H1 (cell line): ENCODE data around the gene STX16. TPM values are rescaled to one million over a fixed set of nuclear protein-coding genes. Genes with fewer than 3 reads are reported as not detected.

Experiments used
- CTCF ChIA-PET: fragments of 300-600 bp; sonication (Branson Sonifier 250); formaldehyde crosslinking; loops from one replicate; lab custom pipeline; 2021; ENCODE audit not compliant: partially characterized antibody; lab: Charles Lee
- POLR2A ChIA-PET: fragments of 300-600 bp; sonication (Branson Sonifier 250); formaldehyde crosslinking; loops from one replicate; lab custom pipeline; 2021; ENCODE audit warnings: inconsistent platforms; ENCODE audit not compliant: partially characterized antibody; lab: Charles Lee
- DNase-seq, 2 experiments: peaks; one replicate each; pipeline versions ENCODE4 v3.0.0 to v3.0.0-alpha.2; 2010 to 2022; ENCODE audit warnings: low spot score in 2 of 2, low read depth in 1 of 2, mixed read lengths in 1 of 2
- FAIRE-seq: peaks from 2 replicates; lab custom pipeline; 2011; peaks lifted over from hg19 to GRCh38; lab: Jason Lieb, UNC
- H2AFZ ChIP-seq: 2 replicates; pipeline ENCODE4 v1.8.1; 2012; ENCODE audit warnings: low read length, inconsistent platforms
- H2AK5ac ChIP-seq: 2 replicates; pipeline ENCODE4 v1.6.1; 2013; ENCODE audit warnings: low read depth, low read length
- H2BK120ac ChIP-seq: replicated peaks from 2 replicates; pipeline ENCODE3; 2013; ENCODE audit warnings: low read depth, low read length, inconsistent platforms
- H2BK12ac ChIP-seq: 2 replicates; pipeline ENCODE4 v1.6.1; 2013; ENCODE audit warnings: low read depth, low read length
- H2BK15ac ChIP-seq: 2 replicates; pipeline ENCODE4 v1.6.1; 2013; ENCODE audit warnings: low read length
- H2BK20ac ChIP-seq: 2 replicates; pipeline ENCODE4 v1.6.1; 2013; ENCODE audit warnings: low read length
- H2BK5ac ChIP-seq: 2 replicates; pipeline ENCODE4 v1.6.1; 2013; ENCODE audit warnings: low read depth, low read length
- H3K14ac ChIP-seq: 2 replicates; pipeline ENCODE4 v1.6.1; 2013; ENCODE audit warnings: inconsistent platforms; ENCODE audit not compliant: insufficient read length
- H3K18ac ChIP-seq: 2 replicates; pipeline ENCODE4 v1.6.1; 2013; ENCODE audit warnings: low read length; ENCODE audit errors: extremely low read depth
- H3K23ac ChIP-seq: 2 replicates; pipeline ENCODE4 v1.6.1; 2013; ENCODE audit warnings: inconsistent platforms; ENCODE audit not compliant: insufficient read length
- H3K23me2 ChIP-seq: 2 replicates; pipeline ENCODE4 v1.6.1; 2013; ENCODE audit warnings: low read depth, low read length
- H3K27ac ChIP-seq: 2 replicates; pipeline ENCODE4 v1.6.1; 2011; ENCODE audit warnings: low read depth, low read length, inconsistent platforms
- H3K27me3 ChIP-seq, 4 experiments: replicated peaks in 1 of 4; 1 replicate in 1 of 4; 2 replicates in 3 of 4; pipeline versions ENCODE4 v1.6.1 to v1.8.1; 2011 to 2013; ENCODE audit warnings: low read length in 3 of 4, mild to moderate bottlenecking in 3 of 4, inconsistent platforms in 2 of 4, mixed read lengths in 2 of 4, moderate library complexity in 1 of 4; ENCODE audit not compliant: control insufficient read depth in 3 of 4, insufficient read depth in 3 of 4; ENCODE audit errors: extremely low read depth in 1 of 4
- H3K36me3 ChIP-seq, 4 experiments: 2 replicates each; pipeline versions ENCODE4 v1.6.1 to v1.8.1; 2011 to 2013; ENCODE audit warnings: mild to moderate bottlenecking in 4 of 4, low read length in 3 of 4, moderate library complexity in 2 of 4, control low read depth in 1 of 4, inconsistent platforms in 1 of 4; ENCODE audit not compliant: insufficient read depth in 4 of 4, control insufficient read depth in 2 of 4
- H3K4ac ChIP-seq: replicated peaks from 2 replicates; pipeline ENCODE3; 2013; ENCODE audit warnings: low read length, low read depth, mixed read lengths, inconsistent platforms; ENCODE audit not compliant: insufficient read length
- H3K4me1 ChIP-seq, 4 experiments: replicated peaks in 1 of 4; 1 replicate in 1 of 4; 2 replicates in 3 of 4; pipeline versions ENCODE4 v1.6.1 to v1.8.1; 2011 to 2013; ENCODE audit warnings: low read length in 3 of 4, inconsistent platforms in 2 of 4, mixed read lengths in 1 of 4; ENCODE audit not compliant: insufficient read depth in 4 of 4, control insufficient read depth in 3 of 4
- H3K4me2 ChIP-seq, 2 experiments: 2 replicates each; pipeline versions ENCODE4 v1.6.1 to v1.8.1; 2011 to 2013; ENCODE audit warnings: low read depth in 2 of 2, low read length in 2 of 2, control low read depth in 1 of 2, inconsistent platforms in 1 of 2, mild to moderate bottlenecking in 1 of 2; ENCODE audit not compliant: insufficient read depth in 1 of 2
- H3K4me3 ChIP-seq, 4 experiments: fragments of 200-600, 300-600 bp in 1 of 4; sonication (generic), shearing (Covaris generic), sonication (Bioruptor Twin) in 1 of 4; 2 replicates each; pipeline versions ENCODE4 v1.5.1 to v1.8.1; 2011 to 2016; ENCODE audit warnings: low read length in 4 of 4, low read depth in 3 of 4, control low read depth in 2 of 4, inconsistent platforms in 2 of 4, mild to moderate bottlenecking in 2 of 4, mixed read lengths in 1 of 4, moderate library complexity in 1 of 4; ENCODE audit not compliant: insufficient read depth in 2 of 4; ENCODE audit errors: extremely low read depth in 1 of 4
- H3K56ac ChIP-seq: replicated peaks from 2 replicates; pipeline ENCODE3; 2013; ENCODE audit warnings: low read depth, mild to moderate bottlenecking, mixed read lengths, low read length, inconsistent platforms; ENCODE audit not compliant: insufficient read length
- H3K79me1 ChIP-seq: 2 replicates; pipeline ENCODE4 v1.6.1; 2013; ENCODE audit warnings: low read depth, low read length, control low read depth
- H3K79me2 ChIP-seq, 2 experiments: 2 replicates each; pipeline versions ENCODE4 v1.6.1 to v1.8.1; 2012 to 2013; ENCODE audit warnings: low read length in 2 of 2, mild to moderate bottlenecking in 2 of 2, inconsistent platforms in 1 of 2; ENCODE audit not compliant: insufficient read depth in 2 of 2, control insufficient read depth in 1 of 2
- H3K9ac ChIP-seq, 4 experiments: replicated peaks in 1 of 4; 1 replicate in 1 of 4; 2 replicates in 3 of 4; pipeline versions ENCODE4 v1.6.1 to v1.8.1; 2011 to 2013; ENCODE audit warnings: low read depth in 3 of 4, low read length in 3 of 4, control low read depth in 2 of 4, mild to moderate bottlenecking in 2 of 4, moderate library complexity in 2 of 4, inconsistent platforms in 1 of 4; ENCODE audit errors: extremely low read depth in 1 of 4
- H3K9me3 ChIP-seq, 2 experiments: 2 replicates each; pipeline versions ENCODE4 v1.6.1 to v1.8.1; 2012 to 2013; ENCODE audit warnings: mild to moderate bottlenecking in 2 of 2, moderate library complexity in 2 of 2, control low read depth in 1 of 2, inconsistent platforms in 1 of 2, low read depth in 1 of 2, low read length in 1 of 2, mixed read lengths in 1 of 2; ENCODE audit not compliant: insufficient read depth in 2 of 2
- H4K20me1 ChIP-seq, 2 experiments: replicated peaks in 1 of 2; 2 replicates each; pipeline versions ENCODE3 to v1.8.1; 2011 to 2013; ENCODE audit warnings: inconsistent platforms in 2 of 2, low read length in 2 of 2, mild to moderate bottlenecking in 1 of 2; ENCODE audit not compliant: insufficient read depth in 2 of 2, control insufficient read depth in 1 of 2
- H4K5ac ChIP-seq: 2 replicates; pipeline ENCODE4 v1.6.1; 2013; ENCODE audit warnings: low read length, low read depth, mixed read lengths, inconsistent platforms; ENCODE audit not compliant: insufficient read length
- H4K8ac ChIP-seq: 2 replicates; pipeline ENCODE4 v1.8.0; 2013; ENCODE audit warnings: mild to moderate bottlenecking, moderate library complexity, low read length, inconsistent platforms; ENCODE audit not compliant: insufficient read depth; ENCODE audit errors: extremely low read depth
- H4K91ac ChIP-seq: replicated peaks from 2 replicates; pipeline ENCODE3; 2013; ENCODE audit warnings: low read length, mixed read lengths, inconsistent platforms; ENCODE audit not compliant: insufficient read length
- RAD21 ChIP-seq, 2 experiments: IDR thresholded peaks in 1 of 2; conservative IDR thresholded peaks in 1 of 2; 2 replicates each; pipeline ENCODE4 v1.6.1; 2011; ENCODE audit warnings: low read depth in 2 of 2, low read length in 2 of 2, improper control_type of control experiment in 1 of 2, inconsistent platforms in 1 of 2, mild to moderate bottlenecking in 1 of 2, moderate library complexity in 1 of 2
- RFX5 ChIP-seq: IDR thresholded peaks from 2 replicates; pipeline ENCODE4 v1.6.1; 2011; ENCODE audit warnings: low read depth, low read length, improper control_type of control experiment, borderline replicate concordance
- WGBS, 2 experiments: shearing (Covaris generic) in 1 of 2; methylation state at CpG; one replicate each; pipeline versions ENCODE4 v1.1.6 to v1.1.7; 2013 to 2015; ENCODE audit warnings: low lambda C conversion rate in 2 of 2, mixed read lengths in 2 of 2, inconsistent platforms in 1 of 2, low coverage in 1 of 2, missing lambda C conversion rate in 1 of 2; ENCODE audit not compliant: insufficient replicate concordance in 2 of 2, insufficient coverage in 1 of 2, insufficient read length in 1 of 2; ENCODE audit errors: extremely low coverage in 1 of 2, missing lambda C conversion rate in 1 of 2; 5-methylcytosine and 5-hydroxymethylcytosine counted together
- polyA plus RNA-seq, 7 experiments: library from polyadenylated mRNA; depleted of rRNA in 3 of 7; stranded (reverse) in 5 of 7; unstranded in 2 of 7; fragments of >200 nt in 5 of 7; fragments of 200-250 nt in 2 of 7; gene quantifications; 1 replicate in 5 of 7; 2 replicates in 1 of 7; 4 replicates in 1 of 7; pipeline versions ENCODE4 v1.2.1 to v1.2.3, GENCODE V29; 2011 to 2013; ENCODE audit warnings: missing spikeins in 2 of 7, mixed read lengths in 2 of 7
- total RNA-seq: library from RNA; stranded (reverse); fragmentation: NEBNext Ultra II Directional; extraction: Animal tissue kit (Norgen Biotek cat#: 25700); gene quantifications from 2 replicates; pipeline ENCODE4 v1.2.1, GENCODE V29; 2021

Gene STX16
- total and polyA plus RNA-seq, 2 of the 8 experiments (the other 6 are each of a cell fraction or from before 2014, with no cell fraction given), result 45.2 to 61.6 TPM

DNA sequence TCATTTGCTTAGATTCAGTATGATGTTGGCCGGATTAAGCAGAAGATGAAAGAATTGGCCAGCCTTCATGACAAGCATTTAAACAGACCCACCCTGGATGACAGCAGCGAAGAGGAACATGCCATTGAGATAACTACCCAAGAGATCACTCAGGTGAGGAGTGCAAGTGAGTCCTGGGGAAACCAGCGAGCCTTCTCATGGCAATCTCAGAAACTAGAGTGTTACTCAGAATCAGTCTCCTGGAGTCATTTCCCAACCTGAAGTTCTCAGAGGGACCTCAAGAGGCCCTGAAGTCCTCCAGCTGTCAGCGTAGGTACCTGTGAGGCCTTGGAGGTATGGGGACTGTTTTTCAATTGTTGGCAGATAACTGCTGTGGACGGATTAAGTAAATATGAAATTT lies 16.9 kb downstream of the STX16 start:
- no peak overlapping the region; a peak in 1 of 4 replicates for H3K4me2 ChIP-seq

More for the DNA sequence above, 16.9 kb downstream of the STX16 start:
- H3K23ac ChIP-seq, result no peak overlapping the region
- H4K91ac ChIP-seq, result peak overlapping the region; percentile 25
- H2BK5ac ChIP-seq, result peak overlapping the region; percentile 68; the same call in 1 of the 2 replicates
- peak overlapping the region; percentile 26 for H3K56ac ChIP-seq
- CTCF ChIA-PET, result interaction anchor here (0.7 to 4.9 kb wide), 3 partner anchors 10 to 53 kb away, joined by 3 to 34 read pairs (median 11); partner anchors contain the start of gene STX16
- H2AFZ ChIP-seq, result no peak overlapping the region
- peak overlapping the region; percentile 40 for H4K5ac ChIP-seq
- peaks cover 0 to 53% of the 10 kb centered on the region in 2 experiments; a peak in 3 of 4 replicates for H3K79me2 ChIP-seq
- H3K36me3 ChIP-seq, result peaks cover 3 to 43% (median 6%) of the 10 kb centered on the region in 4 experiments; a peak in 6 of 8 replicates
- TF ChIP-seq RAD21 (IDR thresholded peaks at IDR 0.05 in 1 of 2, conservative IDR thresholded peaks at IDR 0.05 in 1 of 2; ENCODE audit: low read depth in 2 of 2, low read length in 2 of 2), result peak in 1 of 2 experiments; percentile 14; a peak in 1 of 4 replicates
- TF ChIP-seq RFX5, result no peak
- H3K14ac ChIP-seq, result no peak overlapping the region
- WGBS, 2 experiments, result 87% methylated on average over 5 of the region's 5 CpGs; no CpG with 5 or more reads in 1 of the 2 experiments
- peaks cover 16 to 34% (median 29%) of the 10 kb centered on the region in 4 experiments for H3K4me1 ChIP-seq
- no peaks in the 10 kb centered on the region for H3K27me3 ChIP-seq
- peak overlapping the region; percentile 51 for H2BK12ac ChIP-seq
- peaks cover 3% of the 10 kb centered on the region; the same call in 1 of the 2 replicates for H3K79me1 ChIP-seq
- H3K4ac ChIP-seq, result peak overlapping the region; percentile 69
- H2BK120ac ChIP-seq, result peak overlapping the region; percentile 71
- H2AK5ac ChIP-seq, result 0 out of 2 replicates have a peak overlapping the region, but pooled peaks have one; percentile 54
- H3K9me3 ChIP-seq, result no peaks in the 10 kb centered on the region
- no peak overlapping the region for H3K4me3 ChIP-seq
- no peaks in the 10 kb centered on the region for H4K20me1 ChIP-seq
- FAIRE-seq (peak; percentile 65), DNase-seq (peak in 1 of 2 experiments; percentile 37)
- H2BK15ac ChIP-seq, result no peak overlapping the region
- no peak overlapping the region for H4K8ac ChIP-seq
- H3K23me2 ChIP-seq, result 0 out of 2 replicates have a peak, but pooled peaks cover 2% of the 10 kb centered on the region
- H3K18ac ChIP-seq, result peak overlapping the region; percentile 72
- no peak overlapping the region; the same call in 1 of the 2 replicates for H2BK20ac ChIP-seq
- POLR2A ChIA-PET, result interaction anchor here (0.9 to 15.3 kb wide), 9 partner anchors 12 to 184 kb away, joined by 3 to 242 read pairs (median 4); partner anchors contain the start of gene STX16
- no peak overlapping the region for H3K9ac ChIP-seq
- H3K27ac ChIP-seq, result peak overlapping the region; percentile 23; the same call in 1 of the 2 replicates
